ENCODE results near the gene ABCD3.
A peak's percentile ranks its signal among the peaks of the same experiment; 100 is the strongest.

Gene ABCD3

GRCh38 chr1:94394247-94394646 is 23.9 kb upstream of the ABCD3 start:
- peaks cover 17% of the 10 kb centered on the region for H3K4me1 ChIP-seq (ENCODE audit: control insufficient read depth, insufficient read depth, low read length)
- H3K4me3 ChIP-seq (ENCODE audit: low read depth, low read length), result no peak overlapping the region
- no peaks in the 10 kb centered on the region for H3K36me3 ChIP-seq (ENCODE audit: control insufficient read depth, insufficient read depth, low read length)
- H3K9me3 ChIP-seq (ENCODE audit: control insufficient read depth, insufficient read depth, low read length), result peaks cover 11% of the 10 kb centered on the region
- no peaks in the 10 kb centered on the region for H3K27me3 ChIP-seq (ENCODE audit: control insufficient read depth, insufficient read depth, low read length)
- H3K27ac ChIP-seq (ENCODE audit: low read depth, low read length), result no peak overlapping the region
- no peak overlapping the region for H3K9ac ChIP-seq (ENCODE audit: low read depth, low read length)

GRCh38 chr1:94395231-94395630 is 23.0 kb upstream of the ABCD3 start:
- peak overlapping the region; percentile 10 for H3K27ac ChIP-seq (ENCODE audit: low read depth, low read length)
- no peak overlapping the region for H3K9ac ChIP-seq (ENCODE audit: low read depth, low read length)
- no peaks in the 10 kb centered on the region for H3K27me3 ChIP-seq (ENCODE audit: control insufficient read depth, insufficient read depth, low read length)
- no peak overlapping the region for H3K4me3 ChIP-seq (ENCODE audit: low read depth, low read length)
- peaks cover 17% of the 10 kb centered on the region for H3K4me1 ChIP-seq (ENCODE audit: control insufficient read depth, insufficient read depth, low read length)
- H3K36me3 ChIP-seq (ENCODE audit: control insufficient read depth, insufficient read depth, low read length), result no peaks in the 10 kb centered on the region
- H3K9me3 ChIP-seq (ENCODE audit: control insufficient read depth, insufficient read depth, low read length), result 0 out of 2 replicates have a peak, but pooled peaks cover 3% of the 10 kb centered on the region

GRCh38 chr1:94395748-94396309 is 22.4 kb upstream of the ABCD3 start:
- peaks cover 17% of the 10 kb centered on the region for H3K4me1 ChIP-seq (ENCODE audit: control insufficient read depth, insufficient read depth, low read length)
- no peak overlapping the region for H3K27ac ChIP-seq (ENCODE audit: low read depth, low read length)
- H3K36me3 ChIP-seq (ENCODE audit: control insufficient read depth, insufficient read depth, low read length), result no peaks in the 10 kb centered on the region
- no peaks in the 10 kb centered on the region for H3K9me3 ChIP-seq (ENCODE audit: control insufficient read depth, insufficient read depth, low read length)
- H3K27me3 ChIP-seq (ENCODE audit: control insufficient read depth, insufficient read depth, low read length), result no peaks in the 10 kb centered on the region
- H3K9ac ChIP-seq (ENCODE audit: low read depth, low read length), result no peak overlapping the region
- no peak overlapping the region for H3K4me3 ChIP-seq (ENCODE audit: low read depth, low read length)

DNA sequence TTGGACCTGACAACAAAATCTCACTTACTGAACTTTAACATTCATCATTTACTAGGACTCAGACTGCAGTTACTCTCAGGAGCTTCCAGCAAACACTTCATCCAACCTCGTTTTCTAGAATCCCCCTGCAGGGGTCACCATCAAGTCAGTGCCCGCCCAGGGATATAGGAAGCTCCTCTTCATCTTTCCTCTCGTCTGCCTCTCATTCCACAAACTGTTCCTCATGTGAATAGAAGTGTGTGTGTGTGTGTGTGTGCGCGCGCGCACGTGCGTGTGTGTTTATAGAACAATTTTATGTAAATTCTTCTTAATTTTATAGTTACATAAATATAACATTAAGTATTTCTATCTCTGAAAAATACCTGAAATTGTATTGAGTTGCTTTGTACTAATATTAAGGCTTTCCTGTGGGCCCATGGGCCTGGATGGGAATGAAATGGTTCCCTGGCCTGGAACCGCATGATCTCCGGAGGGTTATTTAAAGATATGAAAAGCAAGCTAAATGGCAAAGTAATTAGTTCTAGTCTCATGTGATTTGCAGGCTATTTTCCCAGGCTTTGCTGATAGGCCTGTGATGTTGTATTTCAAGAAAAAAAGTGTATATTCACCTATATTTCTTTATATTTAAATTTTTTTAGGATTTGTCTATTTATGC is 21.7 kb upstream of the ABCD3 start:
- H3K27me3 ChIP-seq (ENCODE audit: control insufficient read depth, insufficient read depth, low read length), result no peaks in the 10 kb centered on the region
- no peak overlapping the region for H3K27ac ChIP-seq (ENCODE audit: low read depth, low read length)
- H3K4me1 ChIP-seq (ENCODE audit: control insufficient read depth, insufficient read depth, low read length), result peaks cover 17% of the 10 kb centered on the region
- H3K36me3 ChIP-seq (ENCODE audit: control insufficient read depth, insufficient read depth, low read length), result no peaks in the 10 kb centered on the region
- H3K9ac ChIP-seq (ENCODE audit: low read depth, low read length), result no peak overlapping the region
- H3K9me3 ChIP-seq (ENCODE audit: control insufficient read depth, insufficient read depth, low read length), result no peaks in the 10 kb centered on the region
- no peak overlapping the region for H3K4me3 ChIP-seq (ENCODE audit: low read depth, low read length)

GRCh38 chr1:94398356-94398755 is 19.8 kb upstream of the ABCD3 start:
- Histone ChIP-seq H3K36me3 (ENCODE audit: control insufficient read depth, insufficient read depth, low read length) (no peaks in the 10 kb centered on the region), H3K4me1 (ENCODE audit: control insufficient read depth, insufficient read depth, low read length) (peaks cover 17% of the 10 kb centered on the region), H3K27ac (ENCODE audit: low read depth, low read length) (no peak overlapping the region), H3K27me3 (ENCODE audit: control insufficient read depth, insufficient read depth, low read length) (no peaks in the 10 kb centered on the region), H3K9ac (ENCODE audit: low read depth, low read length) (no peak overlapping the region), H3K4me3 (ENCODE audit: low read depth, low read length) (no peak overlapping the region), H3K9me3 (ENCODE audit: control insufficient read depth, insufficient read depth, low read length) (no peaks in the 10 kb centered on the region)

- Histone ChIP-seq H3K9me3 (ENCODE audit: control insufficient read depth, insufficient read depth, low read length) (no peaks in the 10 kb centered on the region), H3K36me3 (ENCODE audit: control insufficient read depth, insufficient read depth, low read length) (no peaks in the 10 kb centered on the region), H3K27me3 (ENCODE audit: control insufficient read depth, insufficient read depth, low read length) (no peaks in the 10 kb centered on the region), H3K4me3 (ENCODE audit: low read depth, low read length) (no peak overlapping the region), H3K4me1 (ENCODE audit: control insufficient read depth, insufficient read depth, low read length) (peaks cover 17% of the 10 kb centered on the region), H3K27ac (ENCODE audit: low read depth, low read length) (no peak overlapping the region), H3K9ac (ENCODE audit: low read depth, low read length) (no peak overlapping the region)
Measured at GRCh38 chr1:94399453-94399852, 18.7 kb upstream of the ABCD3 start.

- H3K9ac ChIP-seq (ENCODE audit: low read depth, low read length), result no peak overlapping the region
- H3K4me3 ChIP-seq (ENCODE audit: low read depth, low read length), result no peak overlapping the region
Measured at GRCh38 chr1:94401206-94401605, 17.0 kb upstream of the ABCD3 start.

DNA sequence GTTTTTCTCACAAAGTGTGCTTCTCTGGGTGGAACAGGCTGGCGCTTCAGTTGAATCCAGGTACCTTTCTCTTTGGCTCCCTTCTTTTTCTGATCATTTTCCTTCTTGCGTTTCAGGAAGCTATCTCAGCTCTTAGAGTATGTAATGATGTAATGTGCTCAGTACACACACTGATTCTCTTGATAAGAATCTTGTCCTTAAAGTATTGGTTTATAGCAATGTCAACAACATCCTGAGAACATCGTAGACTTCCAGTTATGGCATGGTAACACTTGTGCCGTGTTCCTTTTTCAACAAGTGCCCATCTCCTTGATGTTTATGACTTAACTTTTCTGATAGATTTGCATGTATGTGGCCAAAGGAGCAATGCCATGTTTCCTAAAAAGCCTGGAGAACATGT is 11.7 kb upstream of the ABCD3 start:
- Histone ChIP-seq H3K9me3 (ENCODE audit: control insufficient read depth, insufficient read depth, low read length) (no peaks in the 10 kb centered on the region), H3K36me3 (ENCODE audit: control insufficient read depth, insufficient read depth, low read length) (no peaks in the 10 kb centered on the region), H3K9ac (ENCODE audit: low read depth, low read length) (no peak overlapping the region), H3K4me3 (ENCODE audit: low read depth, low read length) (no peak overlapping the region), H3K27ac (ENCODE audit: low read depth, low read length) (no peak overlapping the region), H3K27me3 (ENCODE audit: control insufficient read depth, insufficient read depth, low read length) (no peaks in the 10 kb centered on the region), H3K4me1 (ENCODE audit: control insufficient read depth, insufficient read depth, low read length) (peaks cover 10% of the 10 kb centered on the region)

More at GRCh38 chr1:94401206-94401605, 17.0 kb upstream of the ABCD3 start:
- peaks cover under 1% of the 10 kb centered on the region for H3K4me1 ChIP-seq (ENCODE audit: control insufficient read depth, insufficient read depth, low read length)
- H3K27ac ChIP-seq (ENCODE audit: low read depth, low read length), result no peak overlapping the region
- no peaks in the 10 kb centered on the region for H3K36me3 ChIP-seq (ENCODE audit: control insufficient read depth, insufficient read depth, low read length)
- no peaks in the 10 kb centered on the region for H3K9me3 ChIP-seq (ENCODE audit: control insufficient read depth, insufficient read depth, low read length)
- no peaks in the 10 kb centered on the region for H3K27me3 ChIP-seq (ENCODE audit: control insufficient read depth, insufficient read depth, low read length)

DNA sequence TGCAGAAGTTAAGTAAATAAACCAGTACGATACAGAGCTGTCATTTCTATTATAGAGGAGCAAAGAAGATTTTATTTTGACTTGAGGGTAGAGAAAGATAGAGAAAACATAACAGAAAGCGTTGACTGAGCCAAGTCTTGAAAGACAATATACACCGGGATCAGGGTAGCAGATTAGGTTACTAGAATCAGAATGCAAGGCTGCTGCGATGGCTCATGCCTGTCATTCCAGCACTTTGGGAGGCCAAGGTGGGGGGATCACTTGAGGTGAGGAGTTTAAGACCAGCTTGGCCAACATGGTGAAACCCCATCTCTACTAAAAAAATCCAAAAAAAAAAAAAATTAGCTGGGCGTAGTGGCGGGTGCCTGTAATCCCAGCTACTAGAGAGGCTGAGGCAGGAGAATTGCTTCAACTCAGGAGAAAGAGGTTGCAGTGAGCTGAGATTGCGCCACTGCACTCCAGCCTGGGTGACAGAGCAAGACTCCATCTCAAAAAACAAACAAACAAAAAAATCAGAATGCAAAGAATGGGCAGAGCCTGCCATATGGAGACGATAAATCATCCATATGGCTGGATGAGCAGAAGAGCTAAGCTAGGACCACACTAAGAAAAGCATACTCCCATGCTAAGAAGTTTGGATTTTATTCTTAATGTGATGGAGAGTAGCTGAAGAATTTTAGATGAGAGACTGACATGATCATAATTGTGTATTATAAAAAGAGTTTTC is 9.9 kb upstream of the ABCD3 start:
- Histone ChIP-seq H3K36me3 (ENCODE audit: control insufficient read depth, insufficient read depth, low read length) (no peaks in the 10 kb centered on the region), H3K9ac (ENCODE audit: low read depth, low read length) (no peak overlapping the region), H3K9me3 (ENCODE audit: control insufficient read depth, insufficient read depth, low read length) (no peaks in the 10 kb centered on the region), H3K27ac (ENCODE audit: low read depth, low read length) (peak overlapping the region; percentile 31), H3K4me3 (ENCODE audit: low read depth, low read length) (no peak overlapping the region), H3K27me3 (ENCODE audit: control insufficient read depth, insufficient read depth, low read length) (no peaks in the 10 kb centered on the region), H3K4me1 (ENCODE audit: control insufficient read depth, insufficient read depth, low read length) (peaks cover 10% of the 10 kb centered on the region)

- Histone ChIP-seq H3K4me3 (ENCODE audit: low read depth, low read length) (no peak overlapping the region), H3K27ac (ENCODE audit: low read depth, low read length) (no peak overlapping the region)
Measured at GRCh38 chr1:94411237-94411636, 7.0 kb upstream of the ABCD3 start.

DNA sequence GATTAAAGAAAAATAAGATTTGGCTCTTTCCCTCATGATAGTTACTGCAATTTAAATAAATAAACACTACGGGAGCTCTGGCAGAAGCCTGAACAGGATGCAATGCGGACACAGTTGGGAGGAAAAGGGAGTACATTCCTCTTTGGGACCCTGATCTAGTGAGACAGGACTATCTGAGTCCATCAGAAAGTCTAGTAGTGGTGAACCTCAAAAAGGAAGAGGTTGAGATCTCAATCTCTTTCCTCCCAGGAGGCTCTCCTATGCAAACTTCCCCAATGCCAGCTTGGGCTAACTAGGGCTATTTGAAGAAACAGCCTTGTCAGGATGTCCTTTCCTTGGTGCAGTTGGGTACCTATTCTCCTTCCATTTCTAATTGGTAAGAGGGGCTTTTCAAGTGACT is 4.9 kb upstream of the ABCD3 start:
- no peaks in the 10 kb centered on the region for H3K36me3 ChIP-seq (ENCODE audit: control insufficient read depth, insufficient read depth, low read length)
- 0 out of 2 replicates have a peak, but pooled peaks cover 9% of the 10 kb centered on the region for H3K4me1 ChIP-seq (ENCODE audit: control insufficient read depth, insufficient read depth, low read length)
- no peak overlapping the region for H3K9ac ChIP-seq (ENCODE audit: low read depth, low read length)
- no peak overlapping the region for H3K4me3 ChIP-seq (ENCODE audit: low read depth, low read length)
- no peaks in the 10 kb centered on the region for H3K27me3 ChIP-seq (ENCODE audit: control insufficient read depth, insufficient read depth, low read length)
- H3K9me3 ChIP-seq (ENCODE audit: control insufficient read depth, insufficient read depth, low read length), result no peaks in the 10 kb centered on the region
- no peak overlapping the region for H3K27ac ChIP-seq (ENCODE audit: low read depth, low read length)

More at GRCh38 chr1:94411237-94411636, 7.0 kb upstream of the ABCD3 start:
- H3K27me3 ChIP-seq (ENCODE audit: control insufficient read depth, insufficient read depth, low read length), result no peaks in the 10 kb centered on the region
- H3K9ac ChIP-seq (ENCODE audit: low read depth, low read length), result no peak overlapping the region
- H3K36me3 ChIP-seq (ENCODE audit: control insufficient read depth, insufficient read depth, low read length), result no peaks in the 10 kb centered on the region
- no peaks in the 10 kb centered on the region for H3K9me3 ChIP-seq (ENCODE audit: control insufficient read depth, insufficient read depth, low read length)
- peaks cover 10% of the 10 kb centered on the region for H3K4me1 ChIP-seq (ENCODE audit: control insufficient read depth, insufficient read depth, low read length)
